Thyroid gland (tissue), 4 donors: ENCODE measurements around the gene LCA5.

Experiments used
- CTCF ChIP-seq, 6 experiments: fragments of 200-600 bp in 3 of 6; fragments of 450-650 bp in 3 of 6; sonication (generic) in 3 of 6; IDR thresholded peaks; one replicate each; pipeline ENCODE4 v1.5.1; 2016 to 2019; ENCODE audit warnings: antibody characterized with exemption in 6 of 6, mild to moderate bottlenecking in 2 of 6, inconsistent platforms in 1 of 6, moderate library complexity in 1 of 6
- POLR2A ChIP-seq, 2 donors: fragments of 450-650 bp; IDR thresholded peaks; one replicate each; pipeline ENCODE4 v1.6.1; 2017; ENCODE audit warnings: antibody characterized with exemption in 2 of 2, mild to moderate bottlenecking in 2 of 2, moderate library complexity in 1 of 2

DNA sequence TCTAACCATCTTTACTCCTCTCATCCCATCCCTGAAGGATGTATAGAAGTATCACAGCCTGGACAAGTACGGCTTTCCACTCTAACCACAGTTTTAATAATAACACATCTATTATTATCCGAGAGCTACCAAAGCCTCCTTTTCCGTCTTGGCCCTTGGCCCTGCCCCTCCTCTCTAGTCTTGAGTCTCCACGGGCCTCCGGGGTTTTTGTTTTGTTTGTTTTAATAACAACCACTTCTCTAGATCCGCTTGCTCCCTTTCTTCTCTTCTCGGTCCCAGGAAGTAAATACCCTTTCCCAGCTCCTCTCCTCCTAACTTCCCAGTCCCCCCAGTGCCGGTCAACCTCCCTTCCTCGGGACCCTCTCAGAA lies 661 bp downstream of the LCA5 start:
- TF ChIP-seq POLR2A (IDR thresholded peaks at IDR 0.05) = no peak
- TF ChIP-seq CTCF (IDR thresholded peaks at IDR 0.05) = no peak
